GM10266 (cell line): ENCODE measurements around the gene SSC5D.

Source experiments
- DNase-seq: peaks from one replicate; pipeline ENCODE4 v3.0.0; 2012; ENCODE audit errors: extremely low spot score
- TF ChIP-seq, protein P1 (sequence below): IDR thresholded peaks from 2 replicates; pipeline ENCODE4 v1.5.1; 2012; ENCODE audit warnings: mild to moderate bottlenecking, low read depth; ENCODE audit not compliant: control insufficient read depth, insufficient read depth; ENCODE audit errors: missing control alignments

The SSC5D gene

DNA sequence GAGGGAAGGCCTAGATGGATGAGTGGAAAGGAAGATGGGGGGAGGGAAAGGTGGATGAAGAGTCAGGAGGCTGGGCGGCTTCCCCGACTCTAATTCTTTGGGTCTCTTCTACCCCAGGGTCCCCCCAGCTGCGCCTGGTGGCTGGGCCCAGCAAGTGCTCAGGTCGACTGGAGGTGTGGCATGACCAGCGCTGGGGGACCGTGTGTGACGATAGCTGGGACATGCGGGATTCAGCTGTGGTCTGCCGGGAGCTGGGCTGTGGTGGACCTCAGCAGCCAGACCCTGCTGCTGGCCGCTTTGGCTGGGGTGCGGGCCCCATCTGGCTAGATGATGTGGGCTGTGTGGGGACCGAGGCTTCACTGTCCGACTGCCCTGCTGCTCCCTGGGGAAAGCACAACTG is 9.5 kb downstream of the SSC5D start:
- TF ChIP-seq, protein P1, sequence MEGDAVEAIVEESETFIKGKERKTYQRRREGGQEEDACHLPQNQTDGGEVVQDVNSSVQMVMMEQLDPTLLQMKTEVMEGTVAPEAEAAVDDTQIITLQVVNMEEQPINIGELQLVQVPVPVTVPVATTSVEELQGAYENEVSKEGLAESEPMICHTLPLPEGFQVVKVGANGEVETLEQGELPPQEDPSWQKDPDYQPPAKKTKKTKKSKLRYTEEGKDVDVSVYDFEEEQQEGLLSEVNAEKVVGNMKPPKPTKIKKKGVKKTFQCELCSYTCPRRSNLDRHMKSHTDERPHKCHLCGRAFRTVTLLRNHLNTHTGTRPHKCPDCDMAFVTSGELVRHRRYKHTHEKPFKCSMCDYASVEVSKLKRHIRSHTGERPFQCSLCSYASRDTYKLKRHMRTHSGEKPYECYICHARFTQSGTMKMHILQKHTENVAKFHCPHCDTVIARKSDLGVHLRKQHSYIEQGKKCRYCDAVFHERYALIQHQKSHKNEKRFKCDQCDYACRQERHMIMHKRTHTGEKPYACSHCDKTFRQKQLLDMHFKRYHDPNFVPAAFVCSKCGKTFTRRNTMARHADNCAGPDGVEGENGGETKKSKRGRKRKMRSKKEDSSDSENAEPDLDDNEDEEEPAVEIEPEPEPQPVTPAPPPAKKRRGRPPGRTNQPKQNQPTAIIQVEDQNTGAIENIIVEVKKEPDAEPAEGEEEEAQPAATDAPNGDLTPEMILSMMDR: no peak
- DNase-seq: no peak

GRCh38 chr19:55498246-55498840 is 10.1 kb downstream of the SSC5D start:
- TF ChIP-seq, protein P1: no peak
- DNase-seq: no peak

DNA sequence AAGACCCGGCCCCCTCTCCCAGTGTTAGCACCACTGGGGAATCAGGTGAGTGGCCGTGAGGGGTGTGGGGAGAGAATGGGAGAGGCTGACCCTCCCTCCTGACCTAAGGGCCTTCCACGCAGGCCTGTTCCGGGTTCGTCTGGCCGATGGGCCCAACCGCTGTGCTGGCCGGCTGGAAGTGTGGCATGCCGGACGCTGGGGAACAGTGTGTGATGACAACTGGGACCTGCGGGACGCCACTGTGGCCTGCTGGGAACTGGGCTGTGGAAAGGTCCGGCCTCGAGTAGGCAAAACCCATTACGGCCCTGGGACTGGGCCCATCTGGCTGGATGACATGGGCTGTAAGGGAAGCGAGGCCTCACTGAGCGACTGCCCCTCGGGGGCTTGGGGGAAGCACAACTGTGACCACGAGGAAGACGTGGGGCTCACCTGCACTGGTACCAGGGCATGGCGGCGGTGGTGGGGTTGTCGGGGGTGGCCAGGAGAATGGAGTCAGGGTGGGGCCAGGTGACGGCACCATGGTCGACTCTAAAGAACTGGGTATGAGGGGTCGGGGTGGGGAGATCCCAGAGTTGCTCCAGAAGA is 12.2 kb downstream of the SSC5D start:
- DNase-seq: no peak
- TF ChIP-seq, protein P1: no peak

DNA sequence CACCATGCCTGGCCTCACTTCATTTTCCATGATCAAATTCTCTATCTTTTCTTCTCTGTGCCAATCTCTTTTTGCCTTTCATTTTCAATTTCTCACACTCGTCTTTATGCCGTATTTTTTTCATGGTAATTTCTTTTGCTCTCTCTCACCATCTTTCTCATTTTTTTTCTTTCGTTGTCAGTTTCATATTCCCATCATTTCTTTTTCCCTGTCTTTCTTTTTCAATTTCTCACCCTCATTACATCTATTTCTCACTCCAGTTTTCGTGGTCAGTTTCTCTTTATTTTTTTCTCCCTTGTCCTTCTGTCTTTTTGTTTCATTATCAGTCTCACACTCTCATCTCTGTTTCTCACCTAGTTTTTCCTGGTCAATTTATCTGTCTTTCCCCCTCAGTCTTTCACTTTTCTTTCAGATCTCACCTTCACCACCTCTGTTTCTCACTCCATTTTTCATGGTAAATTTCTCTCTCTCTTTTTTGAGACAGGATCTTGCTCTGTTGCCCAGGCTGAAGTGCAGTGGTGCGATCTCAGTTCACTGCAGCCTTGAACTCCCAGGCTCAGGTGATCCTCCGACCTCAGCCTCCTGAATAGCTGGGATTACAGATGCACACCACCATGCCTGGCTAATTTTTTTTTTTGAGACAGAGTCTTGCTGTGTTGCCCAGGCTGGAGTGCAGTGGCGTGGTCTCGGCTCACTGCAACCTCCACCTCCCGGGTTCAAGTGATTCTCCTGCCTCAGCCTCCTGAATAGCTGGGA is 14.1 kb downstream of the SSC5D start:
- no peak for DNase-seq
- TF ChIP-seq, protein P1: no peak

GRCh38 chr19:55503157-55503501 is 14.9 kb downstream of the SSC5D start:
- no peak for DNase-seq
- TF ChIP-seq, protein P1: no peak

DNA sequence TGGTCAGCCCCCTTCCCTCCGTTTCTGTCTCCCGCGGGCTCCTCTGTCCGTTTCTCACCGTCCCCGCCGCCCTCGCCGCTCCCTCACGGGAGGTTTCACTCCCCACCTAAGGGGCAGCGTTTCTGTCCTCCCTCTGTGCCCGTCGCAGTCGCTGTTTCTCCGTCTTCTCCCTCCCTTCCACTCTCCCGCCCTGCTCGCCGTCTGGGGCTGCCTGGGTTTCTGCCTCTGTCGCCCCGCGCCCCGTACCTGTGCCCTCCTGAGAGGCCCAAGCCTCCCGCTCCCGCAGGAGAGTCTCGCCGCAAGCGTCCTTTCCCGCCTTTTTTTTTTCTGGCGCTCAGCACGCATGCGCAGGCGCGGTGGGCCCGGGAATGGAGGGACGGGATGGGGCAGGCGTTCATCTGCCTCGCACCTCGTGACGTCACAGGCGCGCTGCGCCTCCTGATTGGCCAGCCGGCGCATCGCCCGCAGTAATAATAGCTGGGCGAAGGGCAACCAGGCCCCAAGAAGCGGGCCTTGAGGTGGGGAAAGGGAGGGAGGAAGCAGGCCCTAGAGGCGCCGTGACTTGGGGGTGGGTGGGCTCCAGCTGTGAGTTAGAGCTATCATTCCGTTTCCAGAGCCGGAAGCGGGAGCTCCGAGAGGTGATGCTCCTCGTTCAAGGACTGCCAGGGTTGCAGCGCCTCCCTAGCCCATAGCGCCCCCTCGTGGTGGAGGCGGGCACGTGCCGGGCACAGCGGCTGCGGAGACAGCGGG is 15.4 kb downstream of the SSC5D start:
- TF ChIP-seq, protein P1: peak; percentile 99
- peak; percentile 98 for DNase-seq
